Measurements from ENCODE around the gene PXT1.
"Not testable (repeated sequence)": the region's sequence is repeated elsewhere in the genome, so short reads cannot be mapped to it uniquely, and the experiment has no call there.

The PXT1 gene

DNA sequence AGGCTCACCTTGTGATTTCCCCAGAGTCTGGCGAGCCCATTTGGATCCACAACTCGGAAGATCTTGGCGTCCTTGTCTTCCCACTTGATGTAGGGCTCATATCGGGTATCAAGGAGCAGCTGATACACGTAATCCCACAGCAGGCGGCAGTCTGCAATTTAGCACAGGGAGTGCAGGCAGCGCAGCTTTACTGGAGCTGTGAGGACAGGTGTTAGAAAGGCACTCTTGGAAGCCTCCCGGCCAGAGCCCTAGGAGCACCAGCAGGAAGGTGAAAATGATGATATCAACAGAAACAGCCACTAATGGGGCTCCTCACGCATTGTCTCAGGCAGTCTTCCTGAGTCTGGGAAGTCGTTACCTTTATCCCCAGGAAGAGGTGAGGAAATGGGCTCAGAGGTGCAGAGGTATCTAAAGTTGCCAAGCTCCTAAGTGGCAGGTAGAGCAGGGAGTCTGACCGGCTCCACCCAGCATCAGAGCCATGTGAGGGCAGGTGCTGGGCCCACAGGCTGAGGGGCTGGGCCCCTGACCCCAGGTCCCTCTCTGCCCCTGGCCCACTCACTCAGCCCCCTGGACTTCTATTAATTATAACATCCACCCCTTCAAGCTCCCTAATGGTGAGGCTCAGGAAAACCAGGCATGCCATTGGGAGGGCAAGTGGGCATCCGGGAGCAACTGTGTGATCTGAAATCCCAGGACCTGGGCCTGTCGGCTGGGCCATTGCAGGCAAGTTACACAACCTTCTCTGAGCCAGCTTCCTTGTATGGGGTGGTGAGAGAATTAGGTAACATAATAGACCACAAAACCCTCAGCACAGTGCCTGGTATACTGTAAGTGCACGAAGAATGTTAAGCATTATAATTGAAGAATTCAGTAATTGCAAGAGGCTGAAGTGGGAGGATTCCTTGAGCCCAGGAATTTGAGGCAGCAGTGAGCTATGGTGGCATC is 73.5 kb downstream of the PXT1 start:
- DNase-seq (ENCODE audit: low read depth in 2 of 2) = peak; percentile 77 to 79

GRCh38 chr6:36368421-36368820 is 74.2 kb downstream of the PXT1 start:
- DNase-seq (ENCODE audit: low read depth in 2 of 2) = no peak

- DNase-seq (ENCODE audit: low read depth in 2 of 2) = no peak
Measured at GRCh38 chr6:36367743-36368142, 74.9 kb downstream of the PXT1 start.

- DNase-seq (ENCODE audit: low read depth in 2 of 2) = no peak
Measured at GRCh38 chr6:36364669-36365479, 77.8 kb downstream of the PXT1 start.

- DNase-seq (ENCODE audit: low read depth in 2 of 2) = not testable (repeated sequence)
Measured at GRCh38 chr6:36364061-36364635, 78.5 kb downstream of the PXT1 start.

DNA sequence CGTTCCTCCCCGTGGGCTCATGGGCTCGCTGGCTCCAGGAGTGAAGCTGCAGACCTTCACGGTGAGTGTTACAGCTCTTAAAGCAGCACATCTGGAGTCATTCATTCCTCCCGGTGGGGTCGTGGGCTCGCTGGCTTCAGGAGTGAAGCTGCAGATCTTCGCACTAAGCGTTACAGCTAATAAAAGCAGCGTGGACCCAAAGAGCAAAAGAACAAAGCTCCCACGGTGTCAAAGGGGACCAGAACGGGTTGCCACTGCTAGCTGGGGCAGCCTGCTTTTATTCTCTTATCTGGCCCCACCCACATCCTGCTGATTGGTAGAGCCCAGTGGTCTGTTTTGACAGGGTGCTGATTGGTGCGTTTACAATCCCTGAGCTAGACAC is 79.3 kb downstream of the PXT1 start:
- DNase-seq (ENCODE audit: low read depth in 2 of 2) = not testable (repeated sequence)

GRCh38 chr6:36362551-36363370 is 79.9 kb downstream of the PXT1 start:
- no peak for DNase-seq (ENCODE audit: low read depth in 2 of 2)

- no peak for DNase-seq (ENCODE audit: low read depth in 2 of 2)
Measured at GRCh38 chr6:36361071-36361470, 81.6 kb downstream of the PXT1 start.

- peak; percentile 56 to 61 for DNase-seq (ENCODE audit: low read depth in 2 of 2)
Measured at GRCh38 chr6:36360241-36361054, 82.2 kb downstream of the PXT1 start.

DNA sequence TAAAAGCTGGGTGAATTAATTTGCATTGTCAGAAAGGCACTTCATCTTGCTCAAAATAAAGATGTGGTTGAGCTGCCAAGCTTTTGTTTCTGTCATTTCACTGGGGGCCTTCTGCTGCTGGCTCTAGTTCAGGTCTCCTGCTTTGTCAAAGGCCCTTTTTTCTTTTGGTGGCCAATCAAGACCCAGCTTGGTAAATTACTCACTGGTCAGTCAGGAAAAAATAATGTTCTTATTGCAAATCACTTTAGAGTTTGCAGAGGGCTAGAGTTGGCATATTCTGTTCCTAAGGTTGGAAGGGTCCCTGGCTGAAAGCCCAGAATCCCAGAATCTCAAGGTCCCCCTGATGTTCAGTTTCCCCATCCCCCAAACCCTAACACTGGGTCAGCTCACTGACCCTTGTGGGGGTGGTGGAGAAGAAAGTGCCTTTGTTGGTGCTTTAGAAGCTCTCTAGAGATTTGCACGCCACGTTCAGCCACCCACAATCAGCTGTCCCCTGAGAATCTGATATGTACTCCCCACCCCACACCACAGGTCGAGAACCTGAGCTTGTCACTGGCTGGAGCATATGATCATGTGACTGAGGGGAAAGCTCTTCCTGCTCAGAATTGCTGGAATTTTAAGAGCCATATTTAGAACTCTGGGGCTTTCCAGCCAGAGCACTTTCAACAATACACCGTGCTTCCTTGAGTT is 84.3 kb downstream of the PXT1 start:
- DNase-seq (ENCODE audit: low read depth in 2 of 2) = no peak

GRCh38 chr6:36357872-36358225 is 84.8 kb downstream of the PXT1 start:
- no peak for DNase-seq (ENCODE audit: low read depth in 2 of 2)

- no peak for DNase-seq (ENCODE audit: low read depth in 2 of 2)
Measured at GRCh38 chr6:36355819-36356218, 86.8 kb downstream of the PXT1 start.

GRCh38 chr6:36353411-36353915 is 89.2 kb downstream of the PXT1 start:
- no peak for DNase-seq (ENCODE audit: low read depth in 2 of 2)

DNA sequence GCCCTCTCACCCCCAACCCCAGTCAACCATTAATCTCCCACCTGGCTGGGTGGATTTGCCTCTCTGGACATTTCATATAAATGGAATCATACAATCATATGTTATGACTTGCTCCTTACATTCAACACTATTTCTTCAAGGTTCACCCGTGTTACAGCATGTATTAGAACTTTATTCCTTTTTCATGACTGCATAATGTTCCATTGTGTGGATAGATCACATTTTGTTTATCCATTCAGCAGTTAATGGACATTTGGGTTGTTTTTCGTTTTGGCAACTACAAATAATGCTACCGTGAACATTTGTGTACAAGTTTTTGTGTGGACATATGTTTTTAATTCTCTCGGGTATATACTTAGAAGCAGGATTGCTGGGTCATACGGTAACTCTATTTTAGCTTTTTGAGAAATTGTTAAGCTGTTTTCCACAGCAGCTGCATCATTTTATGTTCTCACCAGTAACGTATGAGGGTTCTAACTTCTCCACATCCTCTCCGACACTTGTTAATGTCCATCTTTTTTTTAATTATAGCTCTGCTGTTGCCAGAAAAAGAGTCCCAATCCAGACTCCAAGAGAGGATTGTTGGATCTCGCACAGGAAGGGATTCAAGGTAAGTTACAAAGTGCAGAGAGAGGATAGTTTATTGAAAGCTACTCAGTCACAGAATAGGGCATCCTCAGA is 90.0 kb downstream of the PXT1 start:
- DNase-seq (ENCODE audit: low read depth in 2 of 2) = no peak

- peak; percentile 56 to 62 for DNase-seq (ENCODE audit: low read depth in 2 of 2)
Measured at GRCh38 chr6:36350681-36351571, 91.7 kb downstream of the PXT1 start.

- DNase-seq (ENCODE audit: low read depth in 2 of 2) = no peak
Measured at GRCh38 chr6:36350082-36350481, 92.6 kb downstream of the PXT1 start.

GRCh38 chr6:36349240-36349639 is 93.4 kb downstream of the PXT1 start:
- DNase-seq (ENCODE audit: low read depth in 2 of 2) = no peak

DNA sequence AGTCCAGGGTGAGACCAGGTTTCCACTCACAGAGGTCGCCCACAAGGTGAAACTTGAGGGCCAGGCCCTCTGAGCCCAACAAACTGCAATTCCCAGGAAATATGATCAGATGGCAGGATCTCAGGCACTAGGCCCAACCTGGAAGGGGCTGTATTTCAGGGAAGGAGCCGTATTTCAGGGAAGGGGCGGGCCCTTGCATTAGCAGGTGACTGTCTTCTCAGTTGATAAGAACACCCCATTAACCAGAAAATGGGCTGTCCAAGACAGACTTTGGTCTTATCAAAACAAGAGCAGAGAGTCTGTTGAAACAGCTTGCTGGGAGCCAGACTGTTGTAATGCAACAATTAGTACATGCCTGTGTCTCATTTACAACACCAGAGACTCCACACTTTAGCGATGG is 95.0 kb downstream of the PXT1 start:
- DNase-seq (ENCODE audit: low read depth in 2 of 2) = no peak
